ENCODE data around the gene CFAP299. TPM values are rescaled to one million over a fixed set of nuclear protein-coding genes. Genes with fewer than 3 reads are reported as not detected.

CFAP299 gene
- total and polyA plus RNA-seq, 2 donors (not counting 3 experiments of a cell fraction or from before 2014, with no cell fraction given), result not detected

- no peak for FAIRE-seq
- TF ChIP-seq JUN (IDR thresholded peaks at IDR 0.05; ENCODE audit: borderline replicate concordance, insufficient read depth, insufficient read length, low read depth) (no peak), EZH2 (IDR thresholded peaks at IDR 0.05; ENCODE audit: borderline replicate concordance, low read depth, low read length, severe bottlenecking) (no peak)
- no peaks in the 10 kb centered on the region for H3K9me1 ChIP-seq (replicated peaks; ENCODE audit: control insufficient read depth, extremely low read depth, insufficient read depth, low read length)
These were observed 129.7 kb downstream of the CFAP299 start for GRCh38 chr4:80465238-80465637.

DNA sequence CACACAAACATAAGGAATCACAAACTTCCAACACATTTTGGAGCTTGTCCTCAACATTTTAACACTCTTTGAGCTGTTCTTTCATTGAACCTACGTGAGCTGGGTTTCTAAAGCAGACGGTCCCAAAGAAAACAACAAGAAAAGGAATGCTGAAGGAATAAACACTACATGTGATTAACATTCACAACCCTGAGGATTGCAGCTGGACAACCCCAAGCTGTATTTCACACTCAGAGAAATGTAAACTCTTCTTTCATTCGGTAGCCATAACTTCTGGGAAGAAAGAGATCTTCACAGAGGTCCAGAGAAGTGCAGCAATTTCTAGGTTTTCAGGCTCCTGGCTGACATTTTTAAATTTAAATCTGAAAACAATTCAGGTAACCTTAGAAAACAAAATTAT, 130.2 kb downstream of the CFAP299 start:
- dilution Hi-C loops (cut with MboI; ENCODE audit: extremely low pct_ligation_motif_present, low sequenced_read_pairs) (no loop called here), intact Hi-C loops (cut with micrococcal nuclease) (no loop called here)
- H3K9me3 ChIP-seq (replicated peaks; ENCODE audit: control insufficient read depth, insufficient read depth, low read length), result no peaks in the 10 kb centered on the region
- H3K4me2 ChIP-seq (ENCODE audit: insufficient read depth, low read length), result no peak overlapping the region
- no peaks in the 10 kb centered on the region for H3K27me3 ChIP-seq (ENCODE audit: control insufficient read depth in 2 of 2, insufficient read depth in 2 of 2, low read length in 2 of 2)
- FAIRE-seq, result no peak
- H3K36me3 ChIP-seq (ENCODE audit: control insufficient read depth in 2 of 2, extremely low read depth in 1 of 2, insufficient read depth in 2 of 2, low read length in 2 of 2), result no peaks in the 10 kb centered on the region
- H3K4me3 ChIP-seq (replicated peaks in 1 of 3; ENCODE audit: insufficient read depth in 1 of 3, low read depth in 1 of 3, low read length in 3 of 3), result no peak overlapping the region
- H3K4me1 ChIP-seq (ENCODE audit: control insufficient read depth, extremely low read depth, insufficient read depth, low read length), result no peaks in the 10 kb centered on the region
- no peak overlapping the region for H3K9ac ChIP-seq (replicated peaks; ENCODE audit: extremely low read depth, insufficient read depth, low read length)
- no peaks in the 10 kb centered on the region for H3K9me1 ChIP-seq (replicated peaks; ENCODE audit: control insufficient read depth, extremely low read depth, insufficient read depth, low read length)
- BruUV-seq (replicated peaks), result no TSS peak
- no peak for DNase-seq (ENCODE audit: low read depth, low spot score)
- H3K27ac ChIP-seq (ENCODE audit: insufficient read depth, low read depth, low read length), result no peak overlapping the region
- ChIA-PET POLR2A (no interaction called here), CTCF (no interaction called here)
- H2AFZ ChIP-seq (ENCODE audit: low read depth, low read length), result no peak overlapping the region
- no peaks in the 10 kb centered on the region for H3K79me2 ChIP-seq (ENCODE audit: control insufficient read depth, insufficient read depth, low read length)
- TF ChIP-seq GATA2 (IDR thresholded peaks at IDR 0.05; ENCODE audit: insufficient read depth, insufficient read length, low read depth, low read length), result no peak
- no peak for TF ChIP-seq JUN (IDR thresholded peaks at IDR 0.05; ENCODE audit: borderline replicate concordance, insufficient read depth, insufficient read length, low read depth)
- TF ChIP-seq FOS (IDR thresholded peaks at IDR 0.05; ENCODE audit: borderline replicate concordance, insufficient read depth, low read length), result no peak
- no peak for TF ChIP-seq EZH2 (IDR thresholded peaks at IDR 0.05; ENCODE audit: borderline replicate concordance, low read depth, low read length, severe bottlenecking)
- no peak for TF ChIP-seq MAX (IDR thresholded peaks at IDR 0.05; ENCODE audit: insufficient read depth, insufficient read length)
- TF ChIP-seq POLR2A (IDR thresholded peaks at IDR 0.05; ENCODE audit: low read depth, low read length), result no peak
- no peak for TF ChIP-seq CTCF (IDR thresholded peaks at IDR 0.05; ENCODE audit: extremely low read depth in 1 of 2, insufficient read depth in 1 of 2, low read depth in 1 of 2, low read length in 2 of 2)
- no peak for TF ChIP-seq MYC (IDR thresholded peaks at IDR 0.05; ENCODE audit: low read depth, low read length)
- no peak for TF ChIP-seq POLR2AphosphoS5 (IDR thresholded peaks at IDR 0.05; ENCODE audit: insufficient read depth, low read depth, low read length)
- no peaks in the 10 kb centered on the region for H4K20me1 ChIP-seq (replicated peaks; ENCODE audit: control insufficient read depth, extremely low read depth, insufficient read depth, low read length)

More at GRCh38 chr4:80465238-80465637, 129.7 kb downstream of the CFAP299 start:
- Histone ChIP-seq H3K9ac (replicated peaks; ENCODE audit: extremely low read depth, insufficient read depth, low read length) (no peak overlapping the region), H3K36me3 (ENCODE audit: control insufficient read depth in 2 of 2, extremely low read depth in 1 of 2, insufficient read depth in 2 of 2, low read length in 2 of 2) (no peaks in the 10 kb centered on the region), H3K27ac (ENCODE audit: insufficient read depth, low read depth, low read length) (no peak overlapping the region), H3K4me3 (replicated peaks in 1 of 3; ENCODE audit: insufficient read depth in 1 of 3, low read depth in 1 of 3, low read length in 3 of 3) (no peak overlapping the region), H3K79me2 (ENCODE audit: control insufficient read depth, insufficient read depth, low read length) (no peaks in the 10 kb centered on the region), H3K27me3 (ENCODE audit: control insufficient read depth in 2 of 2, insufficient read depth in 2 of 2, low read length in 2 of 2) (no peaks in the 10 kb centered on the region), H3K4me2 (ENCODE audit: insufficient read depth, low read length) (no peak overlapping the region), H4K20me1 (replicated peaks; ENCODE audit: control insufficient read depth, extremely low read depth, insufficient read depth, low read length) (no peaks in the 10 kb centered on the region), H3K9me3 (replicated peaks; ENCODE audit: control insufficient read depth, insufficient read depth, low read length) (no peaks in the 10 kb centered on the region), H2AFZ (ENCODE audit: low read depth, low read length) (no peak overlapping the region), H3K4me1 (ENCODE audit: control insufficient read depth, extremely low read depth, insufficient read depth, low read length) (no peaks in the 10 kb centered on the region)
- POLR2A ChIA-PET, result no interaction called here
- dilution Hi-C loops (cut with MboI; ENCODE audit: extremely low pct_ligation_motif_present, low sequenced_read_pairs), result no loop called here
- CTCF ChIA-PET, result no interaction called here
- no peak for DNase-seq (ENCODE audit: low read depth, low spot score)
- intact Hi-C loops (cut with micrococcal nuclease), result no loop called here
- BruUV-seq (replicated peaks), result no TSS peak

All from endothelial cell of umbilical vein (primary cell).